Neural cell (in vitro differentiated cells): ENCODE data around the gene CELF4. TPM values are rescaled to one million over a fixed set of nuclear protein-coding genes. Genes with fewer than 3 reads are reported as not detected.

Experiments used
- H2AFZ ChIP-seq: fragments of 200-600, 300-800 bp; sonication (generic), shearing (Covaris generic); 2 replicates; pipeline ENCODE4 v1.6.0; 2014; ENCODE audit warnings: low read depth, mild to moderate bottlenecking, antibody characterized with exemption, low read length, moderate library complexity
- H3F3A ChIP-seq: fragments of 200-600 bp; shearing (Covaris generic); 2 replicates; pipeline ENCODE4 v1.6.1; 2016; ENCODE audit warnings: mild to moderate bottlenecking, moderate library complexity, mixed read lengths, antibody characterized with exemption, low read length; ENCODE audit not compliant: insufficient read depth, poor library complexity, severe bottlenecking
- H3K27ac ChIP-seq: fragments of 200-600, 300-800 bp; sonication (generic), shearing (Covaris generic); 2 replicates; pipeline ENCODE4 v1.5.1; 2014; ENCODE audit warnings: mild to moderate bottlenecking, low read length, moderate library complexity
- H3K27me3 ChIP-seq: fragments of 300-800, 200-600 bp; sonication (generic), shearing (Covaris generic); 2 replicates; pipeline ENCODE4 v1.6.0; 2014; ENCODE audit warnings: mild to moderate bottlenecking, low read depth, low read length, moderate library complexity; ENCODE audit not compliant: insufficient read depth
- H3K36me3 ChIP-seq: fragments of 300-800, 200-600 bp; sonication (generic), shearing (Covaris generic); 2 replicates; pipeline ENCODE4 v1.5.1; 2014; ENCODE audit warnings: mild to moderate bottlenecking, antibody characterized with exemption, low read length, moderate library complexity; ENCODE audit not compliant: insufficient read depth
- H3K4me2 ChIP-seq: fragments of 300-800, 200-600 bp; sonication (generic), shearing (Covaris generic); 2 replicates; pipeline ENCODE4 v1.6.0; 2014; ENCODE audit warnings: mild to moderate bottlenecking, low read length
- H3K4me3 ChIP-seq: fragments of 300-800, 200-600 bp; sonication (generic), shearing (Covaris generic); 2 replicates; pipeline ENCODE4 v1.5.1; 2014; ENCODE audit warnings: mild to moderate bottlenecking, low read length, moderate library complexity
- H3K79me2 ChIP-seq: fragments of 200-600 bp; shearing (Covaris generic); replicated peaks from 2 replicates; pipeline ENCODE4 v1.6.0; 2014; ENCODE audit warnings: mild to moderate bottlenecking, low read length, moderate library complexity; ENCODE audit not compliant: insufficient read depth
- H3K9ac ChIP-seq: fragments of 300-800, 200-600 bp; sonication (generic), shearing (Covaris generic); 2 replicates; pipeline ENCODE4 v1.6.1; 2016; ENCODE audit warnings: mild to moderate bottlenecking, low read length, mixed read lengths
- H3K9me2 ChIP-seq: fragments of 200-600 bp; shearing (Covaris generic); 2 replicates; pipeline ENCODE4 v1.6.1; 2016; ENCODE audit warnings: mild to moderate bottlenecking, low read length, mixed read lengths; ENCODE audit not compliant: insufficient read depth
- H3K9me3 ChIP-seq: fragments of 200-600, 300-800 bp; sonication (generic), shearing (Covaris generic); 2 replicates; pipeline ENCODE4 v1.6.1; 2016; ENCODE audit warnings: mild to moderate bottlenecking, mixed run types, low read length, moderate library complexity, mixed read lengths
- H4K20me1 ChIP-seq: fragments of 200-600 bp; shearing (Covaris generic); 2 replicates; pipeline ENCODE4 v1.6.1; 2016; ENCODE audit warnings: mild to moderate bottlenecking, mixed run types; ENCODE audit not compliant: insufficient read depth
- EP300 ChIP-seq: fragments of 450-650 bp; conservative IDR thresholded peaks from 2 replicates; pipeline ENCODE4 v1.6.1; 2014; ENCODE audit warnings: antibody characterized with exemption, mild to moderate bottlenecking, moderate library complexity; ENCODE audit not compliant: poor library complexity, severe bottlenecking
- EZH2 ChIP-seq: fragments of 200-600, 300-800 bp; shearing (Covaris generic), sonication (generic); IDR thresholded peaks from 2 replicates; pipeline ENCODE4 v1.6.1; 2014; ENCODE audit warnings: antibody characterized with exemption, low read length, borderline replicate concordance, mild to moderate bottlenecking; ENCODE audit not compliant: insufficient read depth, poor library complexity, severe bottlenecking
- MXI1 ChIP-seq: fragments of 450-650 bp; conservative IDR thresholded peaks from 2 replicates; pipeline ENCODE4 v1.6.1; 2014; ENCODE audit warnings: antibody characterized with exemption, mild to moderate bottlenecking; ENCODE audit not compliant: poor library complexity, severe bottlenecking
- POLR2AphosphoS5 ChIP-seq: IDR thresholded peaks from 2 replicates; pipeline ENCODE4 v1.6.1; 2012
- RAD21 ChIP-seq: fragments of 450-650 bp; conservative IDR thresholded peaks from 2 replicates; pipeline ENCODE4 v1.6.1; 2014; ENCODE audit warnings: antibody characterized with exemption, mild to moderate bottlenecking, moderate library complexity
- SMC3 ChIP-seq: fragments of 450-650 bp; conservative IDR thresholded peaks from 2 replicates; pipeline ENCODE4 v1.6.1; 2014; ENCODE audit warnings: antibody characterized with exemption, mild to moderate bottlenecking, moderate library complexity; ENCODE audit not compliant: poor library complexity
- TAF1 ChIP-seq: IDR thresholded peaks from 2 replicates; pipeline ENCODE4 v1.6.1; 2012; ENCODE audit warnings: low read depth
- polyA plus RNA-seq: library from polyadenylated mRNA; depleted of rRNA; stranded (reverse); fragments of >200 nt; gene quantifications from 2 replicates; pipeline ENCODE4 v1.2.3, GENCODE V29; 2014
- TF ChIP-seq, protein P1 (sequence below): fragments of 450-650 bp; IDR thresholded peaks from 2 replicates; pipeline ENCODE4 v1.5.1; 2014; ENCODE audit warnings: antibody characterized with exemption, mild to moderate bottlenecking, moderate library complexity; ENCODE audit not compliant: poor library complexity, severe bottlenecking
- TF ChIP-seq, protein P2 (sequence below): IDR thresholded peaks from 2 replicates; pipeline ENCODE4 v1.6.1; 2012; ENCODE audit warnings: borderline replicate concordance

CELF4 gene
- polyA plus RNA-seq, 1 donor from 2014 or later = 191 TPM

DNA sequence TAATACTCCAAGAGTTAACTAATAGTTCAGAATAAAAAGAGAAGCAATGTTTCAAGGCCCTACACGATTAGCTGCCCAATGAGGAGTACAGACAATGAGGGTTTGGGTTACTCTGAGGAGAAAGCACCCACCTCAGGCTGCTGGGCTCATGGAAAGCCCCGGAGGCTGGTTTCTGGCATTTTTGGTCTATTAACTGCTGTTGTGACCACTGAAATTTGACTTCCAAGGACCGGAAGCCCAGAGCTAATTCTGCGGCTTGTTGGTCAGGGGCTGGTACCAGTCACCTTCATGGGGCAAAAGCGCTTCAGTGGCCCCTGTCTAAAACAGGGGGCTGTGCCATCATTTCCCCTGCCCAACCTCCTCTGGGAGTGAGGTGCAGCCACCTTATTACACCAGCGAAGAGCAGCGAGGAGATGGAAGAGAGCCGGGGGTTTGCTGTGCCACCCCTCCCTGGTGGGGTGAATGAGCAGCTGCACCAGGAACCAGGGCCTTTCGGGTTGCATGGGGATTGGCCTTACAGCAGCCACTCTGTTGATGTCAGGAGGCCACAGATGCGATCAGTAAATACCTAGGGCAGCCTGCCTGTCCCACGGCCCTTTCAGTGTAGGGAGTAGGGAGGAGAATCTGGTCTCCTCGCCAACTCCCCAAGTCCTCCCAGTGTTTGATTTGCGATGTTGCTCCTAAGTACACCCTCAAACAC is 131.3 kb downstream of the CELF4 start:
- H3K4me2 ChIP-seq = no peak overlapping the region
- H3F3A ChIP-seq = no peaks in the 10 kb centered on the region
- no peaks in the 10 kb centered on the region for H3K9me2 ChIP-seq
- no peaks in the 10 kb centered on the region for H3K9me3 ChIP-seq
- no peak overlapping the region for H3K27ac ChIP-seq
- H3K36me3 ChIP-seq = no peaks in the 10 kb centered on the region
- peaks cover 9% of the 10 kb centered on the region for H4K20me1 ChIP-seq
- no peaks in the 10 kb centered on the region for H3K27me3 ChIP-seq
- no peak overlapping the region for H3K9ac ChIP-seq
- no peaks in the 10 kb centered on the region for H3K79me2 ChIP-seq
- no peak overlapping the region for H3K4me3 ChIP-seq
- H2AFZ ChIP-seq = no peak overlapping the region
- no peak for TF ChIP-seq RAD21
- no peak for TF ChIP-seq TAF1
- no peak for TF ChIP-seq MXI1
- TF ChIP-seq EP300 = no peak
- no peak for TF ChIP-seq POLR2AphosphoS5
- no peak for TF ChIP-seq SMC3
- TF ChIP-seq, protein P1, sequence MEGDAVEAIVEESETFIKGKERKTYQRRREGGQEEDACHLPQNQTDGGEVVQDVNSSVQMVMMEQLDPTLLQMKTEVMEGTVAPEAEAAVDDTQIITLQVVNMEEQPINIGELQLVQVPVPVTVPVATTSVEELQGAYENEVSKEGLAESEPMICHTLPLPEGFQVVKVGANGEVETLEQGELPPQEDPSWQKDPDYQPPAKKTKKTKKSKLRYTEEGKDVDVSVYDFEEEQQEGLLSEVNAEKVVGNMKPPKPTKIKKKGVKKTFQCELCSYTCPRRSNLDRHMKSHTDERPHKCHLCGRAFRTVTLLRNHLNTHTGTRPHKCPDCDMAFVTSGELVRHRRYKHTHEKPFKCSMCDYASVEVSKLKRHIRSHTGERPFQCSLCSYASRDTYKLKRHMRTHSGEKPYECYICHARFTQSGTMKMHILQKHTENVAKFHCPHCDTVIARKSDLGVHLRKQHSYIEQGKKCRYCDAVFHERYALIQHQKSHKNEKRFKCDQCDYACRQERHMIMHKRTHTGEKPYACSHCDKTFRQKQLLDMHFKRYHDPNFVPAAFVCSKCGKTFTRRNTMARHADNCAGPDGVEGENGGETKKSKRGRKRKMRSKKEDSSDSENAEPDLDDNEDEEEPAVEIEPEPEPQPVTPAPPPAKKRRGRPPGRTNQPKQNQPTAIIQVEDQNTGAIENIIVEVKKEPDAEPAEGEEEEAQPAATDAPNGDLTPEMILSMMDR = no peak
- no peak for TF ChIP-seq EZH2
- TF ChIP-seq, protein P2, sequence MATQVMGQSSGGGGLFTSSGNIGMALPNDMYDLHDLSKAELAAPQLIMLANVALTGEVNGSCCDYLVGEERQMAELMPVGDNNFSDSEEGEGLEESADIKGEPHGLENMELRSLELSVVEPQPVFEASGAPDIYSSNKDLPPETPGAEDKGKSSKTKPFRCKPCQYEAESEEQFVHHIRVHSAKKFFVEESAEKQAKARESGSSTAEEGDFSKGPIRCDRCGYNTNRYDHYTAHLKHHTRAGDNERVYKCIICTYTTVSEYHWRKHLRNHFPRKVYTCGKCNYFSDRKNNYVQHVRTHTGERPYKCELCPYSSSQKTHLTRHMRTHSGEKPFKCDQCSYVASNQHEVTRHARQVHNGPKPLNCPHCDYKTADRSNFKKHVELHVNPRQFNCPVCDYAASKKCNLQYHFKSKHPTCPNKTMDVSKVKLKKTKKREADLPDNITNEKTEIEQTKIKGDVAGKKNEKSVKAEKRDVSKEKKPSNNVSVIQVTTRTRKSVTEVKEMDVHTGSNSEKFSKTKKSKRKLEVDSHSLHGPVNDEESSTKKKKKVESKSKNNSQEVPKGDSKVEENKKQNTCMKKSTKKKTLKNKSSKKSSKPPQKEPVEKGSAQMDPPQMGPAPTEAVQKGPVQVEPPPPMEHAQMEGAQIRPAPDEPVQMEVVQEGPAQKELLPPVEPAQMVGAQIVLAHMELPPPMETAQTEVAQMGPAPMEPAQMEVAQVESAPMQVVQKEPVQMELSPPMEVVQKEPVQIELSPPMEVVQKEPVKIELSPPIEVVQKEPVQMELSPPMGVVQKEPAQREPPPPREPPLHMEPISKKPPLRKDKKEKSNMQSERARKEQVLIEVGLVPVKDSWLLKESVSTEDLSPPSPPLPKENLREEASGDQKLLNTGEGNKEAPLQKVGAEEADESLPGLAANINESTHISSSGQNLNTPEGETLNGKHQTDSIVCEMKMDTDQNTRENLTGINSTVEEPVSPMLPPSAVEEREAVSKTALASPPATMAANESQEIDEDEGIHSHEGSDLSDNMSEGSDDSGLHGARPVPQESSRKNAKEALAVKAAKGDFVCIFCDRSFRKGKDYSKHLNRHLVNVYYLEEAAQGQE = no peak

DNA sequence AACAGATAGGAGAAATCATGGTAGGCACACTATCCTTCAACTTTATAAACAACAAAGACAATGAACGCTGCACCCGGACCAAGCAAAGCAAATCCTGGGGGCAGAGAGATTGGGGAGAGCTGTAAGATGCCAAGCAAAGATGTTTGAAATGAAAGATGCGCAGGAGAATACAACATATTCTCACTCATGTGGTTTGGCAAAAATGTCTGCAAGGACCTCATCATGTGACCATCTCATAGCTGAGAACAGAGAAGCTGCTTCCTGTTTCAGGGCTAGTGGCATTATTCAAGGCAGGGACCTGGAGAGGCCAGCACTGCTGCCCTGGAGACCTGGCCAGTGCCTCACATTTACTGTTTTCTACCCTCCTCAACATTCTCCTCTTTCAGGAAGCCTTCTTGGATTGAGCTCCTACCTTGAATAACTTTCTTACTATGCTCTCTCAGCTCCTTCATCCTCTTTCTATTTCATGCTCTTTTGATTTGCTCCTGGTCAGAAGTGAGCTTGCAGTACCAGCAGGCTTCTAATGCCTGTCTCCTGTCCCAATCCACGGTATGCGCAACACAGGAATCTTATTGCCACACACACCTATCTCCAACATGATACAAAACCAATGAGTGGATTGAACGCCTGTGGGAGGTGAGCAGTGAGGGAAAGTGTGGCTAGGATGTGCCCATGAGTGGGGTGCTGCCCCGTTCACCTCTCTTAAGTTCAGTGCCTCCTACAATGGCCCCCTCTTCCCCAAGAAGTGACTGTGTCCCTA is 133.0 kb downstream of the CELF4 start:
- TF ChIP-seq, protein P2 = no peak
- TF ChIP-seq, protein P1 = no peak
- TF ChIP-seq RAD21 (no peak), EZH2 (no peak), EP300 (no peak), SMC3 (no peak), MXI1 (no peak)
- Histone ChIP-seq H3K27ac (no peak overlapping the region), H4K20me1 (peaks cover 6% of the 10 kb centered on the region), H3K9me2 (no peaks in the 10 kb centered on the region), H2AFZ (no peak overlapping the region), H3K36me3 (no peaks in the 10 kb centered on the region), H3K4me3 (no peak overlapping the region), H3K9me3 (no peaks in the 10 kb centered on the region), H3K79me2 (no peaks in the 10 kb centered on the region), H3K27me3 (no peaks in the 10 kb centered on the region), H3K9ac (no peak overlapping the region), H3F3A (no peaks in the 10 kb centered on the region), H3K4me2 (no peak overlapping the region)
